GM23338 (cell line): ENCODE measurements around the gene CENPK. TPM values are rescaled to one million over a fixed set of nuclear protein-coding genes. Genes with fewer than 3 reads are reported as not detected.

ENCODE experiments used
- ATAC-seq: fragments of 200-7000 bp; cut with Tn5 transposase; 3 replicates; pipeline ENCODE4 v1.9.1; 2020
- DNase-seq: peaks from one replicate; pipeline ENCODE4 v3.0.0-alpha.2; 2015; ENCODE audit warnings: low spot score
- H2AFZ ChIP-seq: fragments of 200-600 bp; sonication (generic); 2 replicates; pipeline ENCODE4 v1.8.0; 2016; ENCODE audit warnings: antibody characterized with exemption, mild to moderate bottlenecking, moderate library complexity
- H3F3A ChIP-seq: fragments of 200-600 bp; sonication (generic); replicated peaks from 2 replicates; pipeline ENCODE4 v1.8.0; 2017; ENCODE audit warnings: antibody characterized with exemption, mixed run types, low read depth
- H3K27ac ChIP-seq: fragments of 200-600 bp; sonication (generic); 2 replicates; pipeline ENCODE4 v1.6.1; 2016; ENCODE audit warnings: low read depth
- H3K27me3 ChIP-seq: fragments of 200-600 bp; sonication (generic); 2 replicates; pipeline ENCODE4 v1.8.0; 2016; ENCODE audit warnings: mild to moderate bottlenecking, mixed run types, moderate library complexity; ENCODE audit not compliant: insufficient read depth
- H3K36me3 ChIP-seq: fragments of 200-600 bp; sonication (generic); 2 replicates; pipeline ENCODE4 v1.8.0; 2016; ENCODE audit warnings: mild to moderate bottlenecking; ENCODE audit not compliant: insufficient read depth
- H3K4me1 ChIP-seq: fragments of 200-600 bp; sonication (generic); 2 replicates; pipeline ENCODE4 v1.8.0; 2016; ENCODE audit warnings: mild to moderate bottlenecking, moderate library complexity; ENCODE audit not compliant: insufficient read depth
- H3K4me2 ChIP-seq: fragments of 200-600 bp; sonication (generic); 2 replicates; pipeline ENCODE4 v1.7.1; 2017; ENCODE audit warnings: mixed run types
- H3K4me3 ChIP-seq: fragments of 200-600 bp; sonication (generic); 2 replicates; pipeline ENCODE4 v1.6.1; 2016; ENCODE audit warnings: mixed run types
- H3K79me2 ChIP-seq: fragments of 200-600 bp; sonication (generic); replicated peaks from 2 replicates; pipeline ENCODE4 v1.8.0; 2017; ENCODE audit warnings: mild to moderate bottlenecking; ENCODE audit not compliant: insufficient read depth
- H3K9me2 ChIP-seq: fragments of 200-600 bp; sonication (generic); 2 replicates; pipeline ENCODE4 v1.8.0; 2017; ENCODE audit not compliant: insufficient read depth
- H4K20me1 ChIP-seq: fragments of 200-600 bp; sonication (generic); replicated peaks from 2 replicates; pipeline ENCODE4 v1.8.0; 2017; ENCODE audit warnings: mild to moderate bottlenecking; ENCODE audit not compliant: insufficient read depth
- H3K27ac Mint-ChIP-seq: 2 replicates; pipeline ENCODE4 v1.8.0; 2020; ENCODE audit warnings: inconsistent platforms, mild to moderate bottlenecking, moderate library complexity, mixed read lengths
- H3K27me3 Mint-ChIP-seq: 3 replicates; pipeline ENCODE4 v1.8.0; 2022; ENCODE audit warnings: low read depth, mild to moderate bottlenecking, moderate library complexity, mixed read lengths, inconsistent platforms; ENCODE audit not compliant: insufficient read depth, poor library complexity
- H3K36me3 Mint-ChIP-seq: 3 replicates; pipeline ENCODE4 v1.8.0; 2021; ENCODE audit warnings: low read depth, mild to moderate bottlenecking, inconsistent platforms, moderate library complexity, mixed read lengths
- H3K4me1 Mint-ChIP-seq: 3 replicates; pipeline ENCODE4 v1.8.0; 2020; ENCODE audit warnings: mild to moderate bottlenecking, inconsistent platforms, mixed read lengths
- H3K4me3 Mint-ChIP-seq: 3 replicates; pipeline ENCODE4 v1.8.0; 2021; ENCODE audit warnings: moderate library complexity, mild to moderate bottlenecking, inconsistent platforms, mixed read lengths
- H3K9me3 Mint-ChIP-seq: 3 replicates; pipeline ENCODE4 v1.8.0; 2020; ENCODE audit warnings: moderate library complexity, mild to moderate bottlenecking, inconsistent platforms, mixed read lengths
- CREB1 ChIP-seq: fragments of 250-450 bp; sonication (Bioruptor Pico); IDR thresholded peaks from 2 replicates; pipeline ENCODE4 v1.5.0; 2020; ENCODE audit warnings: low read depth, mild to moderate bottlenecking, moderate library complexity
- EZH2 ChIP-seq: fragments of 200-600 bp; sonication (generic); IDR thresholded peaks from one replicate; pipeline ENCODE4 v1.8.0; 2017; ENCODE audit warnings: antibody characterized with exemption, mild to moderate bottlenecking, low read depth; ENCODE audit not compliant: unreplicated experiment
- JUNB ChIP-seq: IDR thresholded peaks from one replicate; pipeline ENCODE4 v1.6.1; 2016; ENCODE audit warnings: antibody characterized with exemption; ENCODE audit not compliant: unreplicated experiment
- NANOG ChIP-seq: IDR thresholded peaks from 2 replicates; pipeline ENCODE4 v1.6.1; 2016; ENCODE audit warnings: antibody characterized with exemption, borderline replicate concordance
- POLR2AphosphoS5 ChIP-seq: IDR thresholded peaks from 2 replicates; pipeline ENCODE4 v1.6.1; 2016; ENCODE audit warnings: antibody characterized with exemption, low read depth
- STAT1 ChIP-seq: IDR thresholded peaks from one replicate; pipeline ENCODE4 v1.6.1; 2016; ENCODE audit warnings: antibody characterized with exemption; ENCODE audit not compliant: unreplicated experiment
- ZNF114 ChIP-seq: fragments of 250-450 bp; sonication (Bioruptor Pico); IDR thresholded peaks from 2 replicates; pipeline ENCODE4 v1.5.0; 2020; ENCODE audit warnings: mild to moderate bottlenecking, moderate library complexity
- ZNF331 ChIP-seq: fragments of 250-450 bp; sonication (Bioruptor Pico); IDR thresholded peaks from 2 replicates; pipeline ENCODE4 v1.5.0; 2020; ENCODE audit warnings: low read depth, mild to moderate bottlenecking, moderate library complexity
- polyA plus RNA-seq: library from polyadenylated mRNA; unstranded; fragments of >200 nt; fragmentation: Nextera tagmentation; extraction: Ambion mirVana; gene quantifications from 2 replicates; pipeline ENCODE4 v1.2.1, GENCODE V29; 2016
- total RNA-seq: library from RNA; depleted of rRNA; stranded (reverse); fragments of >200 nt; shearing (Covaris generic); gene quantifications from 2 replicates; pipeline ENCODE4 v1.2.3, GENCODE V29; 2014
- TF ChIP-seq, protein P1 (sequence below): IDR thresholded peaks from 2 replicates; pipeline ENCODE4 v1.6.1; 2016; ENCODE audit warnings: antibody characterized with exemption
- TF ChIP-seq, protein P2 (sequence below): fragments of 250-450 bp; sonication (Bioruptor Pico); IDR thresholded peaks from 2 replicates; pipeline ENCODE4 v1.5.0; 2020; ENCODE audit warnings: mild to moderate bottlenecking, moderate library complexity
- TF ChIP-seq, protein P3 (sequence below): IDR thresholded peaks from one replicate; pipeline ENCODE4 v1.6.1; 2018; ENCODE audit warnings: antibody characterized with exemption; ENCODE audit not compliant: unreplicated experiment
- TF ChIP-seq, protein P4 (sequence below), 2 experiments: fragments of 200-600 bp in 1 of 2; sonication (generic) in 1 of 2; conservative IDR thresholded peaks; 2 replicates each; pipeline versions ENCODE4 v1.5.1 to v1.6.1; 2016 to 2017; ENCODE audit warnings: antibody characterized with exemption in 2 of 2, low read depth in 2 of 2, mild to moderate bottlenecking in 2 of 2, moderate library complexity in 1 of 2

Gene CENPK
- total and polyA plus RNA-seq, 2 experiments from 2014 or later = 50.2 to 137 TPM

DNA sequence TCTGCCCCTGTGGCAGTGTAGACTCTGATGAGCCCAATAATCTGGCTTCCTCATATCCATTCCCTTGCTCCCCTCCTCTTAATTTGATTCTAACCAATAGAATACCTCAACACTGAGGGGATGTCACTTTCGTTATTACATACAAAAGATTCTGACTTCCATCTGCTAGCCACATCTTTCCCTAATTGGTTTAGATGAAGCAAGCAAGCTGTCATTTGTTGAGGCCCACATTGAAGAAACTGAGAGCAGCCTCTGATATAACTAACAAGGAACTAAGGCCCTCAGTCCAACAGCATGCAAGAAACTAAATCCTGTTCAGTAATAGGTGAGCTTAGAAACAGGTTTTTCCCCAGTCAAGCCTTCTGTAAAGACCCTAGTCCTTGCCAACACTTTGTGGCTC lies 87.1 kb downstream of the CENPK start:
- TF ChIP-seq EZH2 = no peak
- TF ChIP-seq, protein P1, sequence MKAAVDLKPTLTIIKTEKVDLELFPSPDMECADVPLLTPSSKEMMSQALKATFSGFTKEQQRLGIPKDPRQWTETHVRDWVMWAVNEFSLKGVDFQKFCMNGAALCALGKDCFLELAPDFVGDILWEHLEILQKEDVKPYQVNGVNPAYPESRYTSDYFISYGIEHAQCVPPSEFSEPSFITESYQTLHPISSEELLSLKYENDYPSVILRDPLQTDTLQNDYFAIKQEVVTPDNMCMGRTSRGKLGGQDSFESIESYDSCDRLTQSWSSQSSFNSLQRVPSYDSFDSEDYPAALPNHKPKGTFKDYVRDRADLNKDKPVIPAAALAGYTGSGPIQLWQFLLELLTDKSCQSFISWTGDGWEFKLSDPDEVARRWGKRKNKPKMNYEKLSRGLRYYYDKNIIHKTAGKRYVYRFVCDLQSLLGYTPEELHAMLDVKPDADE = no peak
- no peak for TF ChIP-seq JUNB
- TF ChIP-seq NANOG = no peak
- no peak for TF ChIP-seq STAT1
- no peak for TF ChIP-seq POLR2AphosphoS5
- TF ChIP-seq, protein P2, sequence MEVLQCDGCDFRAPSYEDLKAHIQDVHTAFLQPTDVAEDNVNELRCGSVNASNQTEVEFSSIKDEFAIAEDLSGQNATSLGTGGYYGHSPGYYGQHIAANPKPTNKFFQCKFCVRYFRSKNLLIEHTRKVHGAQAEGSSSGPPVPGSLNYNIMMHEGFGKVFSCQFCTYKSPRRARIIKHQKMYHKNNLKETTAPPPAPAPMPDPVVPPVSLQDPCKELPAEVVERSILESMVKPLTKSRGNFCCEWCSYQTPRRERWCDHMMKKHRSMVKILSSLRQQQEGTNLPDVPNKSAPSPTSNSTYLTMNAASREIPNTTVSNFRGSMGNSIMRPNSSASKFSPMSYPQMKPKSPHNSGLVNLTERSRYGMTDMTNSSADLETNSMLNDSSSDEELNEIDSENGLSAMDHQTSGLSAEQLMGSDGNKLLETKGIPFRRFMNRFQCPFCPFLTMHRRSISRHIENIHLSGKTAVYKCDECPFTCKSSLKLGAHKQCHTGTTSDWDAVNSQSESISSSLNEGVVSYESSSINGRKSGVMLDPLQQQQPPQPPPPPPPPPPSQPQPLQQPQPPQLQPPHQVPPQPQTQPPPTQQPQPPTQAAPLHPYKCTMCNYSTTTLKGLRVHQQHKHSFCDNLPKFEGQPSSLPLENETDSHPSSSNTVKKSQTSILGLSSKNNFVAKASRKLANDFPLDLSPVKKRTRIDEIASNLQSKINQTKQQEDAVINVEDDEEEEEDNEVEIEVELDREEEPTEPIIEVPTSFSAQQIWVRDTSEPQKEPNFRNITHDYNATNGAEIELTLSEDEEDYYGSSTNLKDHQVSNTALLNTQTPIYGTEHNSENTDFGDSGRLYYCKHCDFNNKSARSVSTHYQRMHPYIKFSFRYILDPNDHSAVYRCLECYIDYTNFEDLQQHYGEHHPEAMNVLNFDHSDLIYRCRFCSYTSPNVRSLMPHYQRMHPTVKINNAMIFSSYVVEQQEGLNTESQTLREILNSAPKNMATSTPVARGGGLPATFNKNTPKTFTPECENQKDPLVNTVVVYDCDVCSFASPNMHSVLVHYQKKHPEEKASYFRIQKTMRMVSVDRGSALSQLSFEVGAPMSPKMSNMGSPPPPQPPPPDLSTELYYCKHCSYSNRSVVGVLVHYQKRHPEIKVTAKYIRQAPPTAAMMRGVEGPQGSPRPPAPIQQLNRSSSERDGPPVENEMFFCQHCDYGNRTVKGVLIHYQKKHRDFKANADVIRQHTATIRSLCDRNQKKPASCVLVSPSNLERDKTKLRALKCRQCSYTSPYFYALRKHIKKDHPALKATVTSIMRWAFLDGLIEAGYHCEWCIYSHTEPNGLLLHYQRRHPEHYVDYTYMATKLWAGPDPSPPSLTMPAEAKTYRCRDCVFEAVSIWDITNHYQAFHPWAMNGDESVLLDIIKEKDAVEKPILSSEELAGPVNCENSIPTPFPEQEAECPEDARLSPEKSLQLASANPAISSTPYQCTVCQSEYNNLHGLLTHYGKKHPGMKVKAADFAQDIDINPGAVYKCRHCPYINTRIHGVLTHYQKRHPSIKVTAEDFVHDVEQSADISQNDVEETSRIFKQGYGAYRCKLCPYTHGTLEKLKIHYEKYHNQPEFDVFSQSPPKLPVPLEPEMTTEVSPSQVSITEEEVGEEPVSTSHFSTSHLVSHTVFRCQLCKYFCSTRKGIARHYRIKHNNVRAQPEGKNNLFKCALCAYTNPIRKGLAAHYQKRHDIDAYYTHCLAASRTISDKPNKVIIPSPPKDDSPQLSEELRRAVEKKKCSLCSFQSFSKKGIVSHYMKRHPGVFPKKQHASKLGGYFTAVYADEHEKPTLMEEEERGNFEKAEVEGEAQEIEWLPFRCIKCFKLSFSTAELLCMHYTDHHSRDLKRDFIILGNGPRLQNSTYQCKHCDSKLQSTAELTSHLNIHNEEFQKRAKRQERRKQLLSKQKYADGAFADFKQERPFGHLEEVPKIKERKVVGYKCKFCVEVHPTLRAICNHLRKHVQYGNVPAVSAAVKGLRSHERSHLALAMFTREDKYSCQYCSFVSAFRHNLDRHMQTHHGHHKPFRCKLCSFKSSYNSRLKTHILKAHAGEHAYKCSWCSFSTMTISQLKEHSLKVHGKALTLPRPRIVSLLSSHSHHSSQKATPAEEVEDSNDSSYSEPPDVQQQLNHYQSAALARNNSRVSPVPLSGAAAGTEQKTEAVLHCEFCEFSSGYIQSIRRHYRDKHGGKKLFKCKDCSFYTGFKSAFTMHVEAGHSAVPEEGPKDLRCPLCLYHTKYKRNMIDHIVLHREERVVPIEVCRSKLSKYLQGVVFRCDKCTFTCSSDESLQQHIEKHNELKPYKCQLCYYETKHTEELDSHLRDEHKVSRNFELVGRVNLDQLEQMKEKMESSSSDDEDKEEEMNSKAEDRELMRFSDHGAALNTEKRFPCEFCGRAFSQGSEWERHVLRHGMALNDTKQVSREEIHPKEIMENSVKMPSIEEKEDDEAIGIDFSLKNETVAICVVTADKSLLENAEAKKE (CRISPR knock-in tag) = no peak
- TF ChIP-seq, protein P3, sequence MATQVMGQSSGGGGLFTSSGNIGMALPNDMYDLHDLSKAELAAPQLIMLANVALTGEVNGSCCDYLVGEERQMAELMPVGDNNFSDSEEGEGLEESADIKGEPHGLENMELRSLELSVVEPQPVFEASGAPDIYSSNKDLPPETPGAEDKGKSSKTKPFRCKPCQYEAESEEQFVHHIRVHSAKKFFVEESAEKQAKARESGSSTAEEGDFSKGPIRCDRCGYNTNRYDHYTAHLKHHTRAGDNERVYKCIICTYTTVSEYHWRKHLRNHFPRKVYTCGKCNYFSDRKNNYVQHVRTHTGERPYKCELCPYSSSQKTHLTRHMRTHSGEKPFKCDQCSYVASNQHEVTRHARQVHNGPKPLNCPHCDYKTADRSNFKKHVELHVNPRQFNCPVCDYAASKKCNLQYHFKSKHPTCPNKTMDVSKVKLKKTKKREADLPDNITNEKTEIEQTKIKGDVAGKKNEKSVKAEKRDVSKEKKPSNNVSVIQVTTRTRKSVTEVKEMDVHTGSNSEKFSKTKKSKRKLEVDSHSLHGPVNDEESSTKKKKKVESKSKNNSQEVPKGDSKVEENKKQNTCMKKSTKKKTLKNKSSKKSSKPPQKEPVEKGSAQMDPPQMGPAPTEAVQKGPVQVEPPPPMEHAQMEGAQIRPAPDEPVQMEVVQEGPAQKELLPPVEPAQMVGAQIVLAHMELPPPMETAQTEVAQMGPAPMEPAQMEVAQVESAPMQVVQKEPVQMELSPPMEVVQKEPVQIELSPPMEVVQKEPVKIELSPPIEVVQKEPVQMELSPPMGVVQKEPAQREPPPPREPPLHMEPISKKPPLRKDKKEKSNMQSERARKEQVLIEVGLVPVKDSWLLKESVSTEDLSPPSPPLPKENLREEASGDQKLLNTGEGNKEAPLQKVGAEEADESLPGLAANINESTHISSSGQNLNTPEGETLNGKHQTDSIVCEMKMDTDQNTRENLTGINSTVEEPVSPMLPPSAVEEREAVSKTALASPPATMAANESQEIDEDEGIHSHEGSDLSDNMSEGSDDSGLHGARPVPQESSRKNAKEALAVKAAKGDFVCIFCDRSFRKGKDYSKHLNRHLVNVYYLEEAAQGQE = no peak
- TF ChIP-seq ZNF114 (CRISPR knock-in tag) = no peak
- TF ChIP-seq ZNF331 (CRISPR knock-in tag) = no peak
- TF ChIP-seq, protein P4, sequence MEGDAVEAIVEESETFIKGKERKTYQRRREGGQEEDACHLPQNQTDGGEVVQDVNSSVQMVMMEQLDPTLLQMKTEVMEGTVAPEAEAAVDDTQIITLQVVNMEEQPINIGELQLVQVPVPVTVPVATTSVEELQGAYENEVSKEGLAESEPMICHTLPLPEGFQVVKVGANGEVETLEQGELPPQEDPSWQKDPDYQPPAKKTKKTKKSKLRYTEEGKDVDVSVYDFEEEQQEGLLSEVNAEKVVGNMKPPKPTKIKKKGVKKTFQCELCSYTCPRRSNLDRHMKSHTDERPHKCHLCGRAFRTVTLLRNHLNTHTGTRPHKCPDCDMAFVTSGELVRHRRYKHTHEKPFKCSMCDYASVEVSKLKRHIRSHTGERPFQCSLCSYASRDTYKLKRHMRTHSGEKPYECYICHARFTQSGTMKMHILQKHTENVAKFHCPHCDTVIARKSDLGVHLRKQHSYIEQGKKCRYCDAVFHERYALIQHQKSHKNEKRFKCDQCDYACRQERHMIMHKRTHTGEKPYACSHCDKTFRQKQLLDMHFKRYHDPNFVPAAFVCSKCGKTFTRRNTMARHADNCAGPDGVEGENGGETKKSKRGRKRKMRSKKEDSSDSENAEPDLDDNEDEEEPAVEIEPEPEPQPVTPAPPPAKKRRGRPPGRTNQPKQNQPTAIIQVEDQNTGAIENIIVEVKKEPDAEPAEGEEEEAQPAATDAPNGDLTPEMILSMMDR (conservative IDR thresholded peaks at IDR 0.05; ENCODE audit: low read depth in 2 of 2) = no peak
- TF ChIP-seq CREB1 (CRISPR knock-in tag) = no peak
- H3K27me3 ChIP-seq = peaks cover 8% of the 10 kb centered on the region; the same call in 1 of the 2 replicates
- H3K36me3 Mint-ChIP-seq = no peaks in the 10 kb centered on the region

More for the DNA sequence above, 87.1 kb downstream of the CENPK start:
- H3K27ac ChIP-seq = no peak overlapping the region
- no peak overlapping the region for H3K4me2 ChIP-seq
- no peaks in the 10 kb centered on the region for H3K79me2 ChIP-seq
- H3K9me3 Mint-ChIP-seq = no peaks in the 10 kb centered on the region
- ATAC-seq (no peak), DNase-seq (no peak)
- no peaks in the 10 kb centered on the region for H3K27me3 Mint-ChIP-seq
- H3F3A ChIP-seq = no peaks in the 10 kb centered on the region
- H3K4me1 ChIP-seq = peaks cover 27% of the 10 kb centered on the region
- H3K36me3 ChIP-seq = no peaks in the 10 kb centered on the region
- no peak overlapping the region for H3K27ac Mint-ChIP-seq
- H2AFZ ChIP-seq = no peak overlapping the region
- H3K4me3 Mint-ChIP-seq = no peak overlapping the region
- no peaks in the 10 kb centered on the region for H3K9me2 ChIP-seq
- no peaks in the 10 kb centered on the region for H4K20me1 ChIP-seq
- H3K4me1 Mint-ChIP-seq = no peaks in the 10 kb centered on the region; the same call in 1 of the 3 replicates
- no peak overlapping the region for H3K4me3 ChIP-seq
